Adipocyte (in vitro differentiated cells): ENCODE results near the gene CHTOP.

Experiments used
- DNase-seq: peaks from one replicate; pipeline ENCODE4 v3.0.0-alpha.2; 2015; ENCODE audit warnings: low read depth
- H3K27me3 ChIP-seq: replicated peaks from 2 replicates; pipeline ENCODE4 v1.7.0; 2013; ENCODE audit warnings: mild to moderate bottlenecking, low read length, moderate library complexity; ENCODE audit not compliant: control insufficient read depth, insufficient read depth
- H3K36me3 ChIP-seq: 2 replicates; pipeline ENCODE4 v1.7.0; 2013; ENCODE audit warnings: low read length, mild to moderate bottlenecking, moderate library complexity; ENCODE audit not compliant: control insufficient read depth, insufficient read depth, severe bottlenecking
- H3K4me1 ChIP-seq: 2 replicates; pipeline ENCODE4 v1.7.0; 2013; ENCODE audit warnings: mild to moderate bottlenecking, low read length, moderate library complexity; ENCODE audit not compliant: control insufficient read depth, insufficient read depth
- H3K4me3 ChIP-seq: 2 replicates; pipeline ENCODE4 v1.7.0; 2013; ENCODE audit warnings: mild to moderate bottlenecking, low read length, moderate library complexity
- H3K9ac ChIP-seq: 2 replicates; pipeline ENCODE4 v1.7.0; 2013; ENCODE audit warnings: mild to moderate bottlenecking, low read length, moderate library complexity
- H3K9me3 ChIP-seq: 2 replicates; pipeline ENCODE4 v1.7.0; 2013; ENCODE audit warnings: mild to moderate bottlenecking, low read length, moderate library complexity; ENCODE audit not compliant: control insufficient read depth

CHTOP gene

GRCh38 chr1:153626904-153627714 lies 6.8 kb upstream of the CHTOP start, which contains the start of gene S100A13:
S100A13 (minus strand) TSS chr1:153627505; CDS start chr1:153626472, 1,033 bp downstream.
- peak; percentile 94 for DNase-seq
- Histone ChIP-seq H3K4me3 (peak within 1 kb of the TSS; percentile 86), H3K4me1 (peaks cover 79% of the 10 kb centered on the region), H3K9ac (peak within 1 kb of the TSS; percentile 95), H3K9me3 (no peaks in the 10 kb centered on the region), H3K27me3 (no peaks in the 10 kb centered on the region), H3K36me3 (peaks cover 20% of the 10 kb centered on the region)

DNA sequence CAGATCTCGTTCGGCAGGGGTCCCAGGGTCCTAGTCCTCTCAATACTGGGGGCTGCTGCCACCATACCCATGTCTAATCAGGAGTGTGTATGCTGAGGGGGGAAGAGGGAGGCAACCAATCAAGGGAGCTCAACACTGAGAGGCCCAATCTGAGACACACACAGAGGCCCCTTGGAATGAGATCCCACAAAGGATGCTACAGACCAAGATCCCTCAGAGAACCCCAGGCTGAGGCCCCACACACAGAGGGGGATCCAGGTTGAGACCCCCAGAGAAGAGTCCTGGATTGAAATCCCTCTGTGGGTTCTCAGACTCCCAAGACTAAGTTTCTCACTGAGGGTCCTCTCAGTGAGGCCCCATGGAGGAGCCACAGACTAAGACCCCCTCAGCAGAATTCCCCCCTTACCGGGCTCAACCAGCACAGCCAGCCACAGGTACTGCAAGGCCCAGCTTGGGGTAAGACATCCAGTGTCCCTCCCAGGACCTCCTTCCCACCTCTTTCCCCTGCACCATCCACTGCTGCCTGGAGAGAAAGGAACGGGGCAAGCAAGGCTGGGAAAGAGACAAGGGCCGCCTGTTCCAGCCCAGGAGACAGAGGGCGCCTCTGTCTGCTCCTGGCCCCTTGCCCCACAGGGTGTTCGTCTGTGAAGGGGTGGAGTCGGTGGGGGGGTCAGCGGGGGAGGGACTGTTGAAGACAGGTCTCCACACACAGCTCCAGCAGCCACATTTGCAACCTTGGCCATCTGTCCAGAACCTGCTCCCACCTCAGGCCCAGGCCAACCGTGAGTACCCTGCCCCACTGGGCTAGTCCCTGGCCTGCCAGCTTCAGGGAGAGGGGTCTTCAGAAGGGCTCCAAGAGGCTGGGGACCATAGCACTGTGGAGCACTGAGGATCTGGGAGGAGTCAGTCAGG lies 5.9 kb upstream of the CHTOP start, which contains the start of gene S100A1:
S100A1 (plus strand) TSS at position 720 of the 912 bp plus-strand sequence. CDS start 2,088 bp downstream, outside the sequence.
- peaks cover 16% of the 10 kb centered on the region for H3K36me3 ChIP-seq
- H3K4me1 ChIP-seq = peaks cover 76% of the 10 kb centered on the region
- DNase-seq = no peak
- no peaks in the 10 kb centered on the region for H3K9me3 ChIP-seq
- H3K4me3 ChIP-seq = peak within 1 kb of the TSS; percentile 86
- H3K27me3 ChIP-seq = no peaks in the 10 kb centered on the region
- peak within 1 kb of the TSS; percentile 95 for H3K9ac ChIP-seq

- Histone ChIP-seq H3K36me3 (peaks cover 13% of the 10 kb centered on the region), H3K9ac (no peak overlapping the region), H3K4me3 (no peak overlapping the region), H3K4me1 (peaks cover 78% of the 10 kb centered on the region), H3K9me3 (no peaks in the 10 kb centered on the region), H3K27me3 (no peaks in the 10 kb centered on the region)
- no peak for DNase-seq
Observed at GRCh38 chr1:153628638-153629342, 5.1 kb upstream of the CHTOP start.

GRCh38 chr1:153629343-153629665 lies 4.6 kb upstream of the CHTOP start:
- H3K4me3 ChIP-seq = no peak overlapping the region
- DNase-seq = no peak
- no peaks in the 10 kb centered on the region for H3K9me3 ChIP-seq
- H3K27me3 ChIP-seq = no peaks in the 10 kb centered on the region
- H3K4me1 ChIP-seq = peaks cover 73% of the 10 kb centered on the region
- peaks cover 10% of the 10 kb centered on the region for H3K36me3 ChIP-seq
- no peak overlapping the region for H3K9ac ChIP-seq

- Histone ChIP-seq H3K9ac (peak overlapping the region; percentile 32), H3K27me3 (no peaks in the 10 kb centered on the region), H3K9me3 (no peaks in the 10 kb centered on the region), H3K4me1 (peaks cover 69% of the 10 kb centered on the region), H3K36me3 (peaks cover 10% of the 10 kb centered on the region), H3K4me3 (no peak overlapping the region)
- peak; percentile 42 for DNase-seq
Observed at GRCh38 chr1:153629971-153630370, 3.9 kb upstream of the CHTOP start.

DNA sequence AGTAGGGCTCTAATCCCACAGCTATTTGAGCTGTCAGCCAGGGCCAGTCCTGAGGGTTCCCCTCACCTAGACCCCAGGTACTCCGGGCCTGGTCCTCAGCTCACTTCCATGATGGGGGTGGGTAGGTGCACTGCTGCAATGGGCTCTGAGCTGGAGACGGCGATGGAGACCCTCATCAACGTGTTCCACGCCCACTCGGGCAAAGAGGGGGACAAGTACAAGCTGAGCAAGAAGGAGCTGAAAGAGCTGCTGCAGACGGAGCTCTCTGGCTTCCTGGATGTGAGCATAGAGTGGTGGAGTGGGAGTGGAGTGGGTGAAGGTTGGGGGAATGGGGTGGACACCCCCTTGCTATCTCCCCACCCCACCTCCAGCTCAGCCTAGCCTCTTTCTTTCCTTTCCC lies 3.5 kb upstream of the CHTOP start:
- no peak for DNase-seq
- peaks cover 5% of the 10 kb centered on the region for H3K36me3 ChIP-seq
- no peaks in the 10 kb centered on the region for H3K27me3 ChIP-seq
- no peak overlapping the region for H3K4me3 ChIP-seq
- peak overlapping the region; percentile 32 for H3K9ac ChIP-seq
- peaks cover 66% of the 10 kb centered on the region for H3K4me1 ChIP-seq
- no peaks in the 10 kb centered on the region for H3K9me3 ChIP-seq

- DNase-seq = peak; percentile 51
- Histone ChIP-seq H3K36me3 (peaks cover 6% of the 10 kb centered on the region), H3K4me1 (peaks cover 64% of the 10 kb centered on the region), H3K9me3 (no peaks in the 10 kb centered on the region), H3K9ac (no peak overlapping the region), H3K27me3 (no peaks in the 10 kb centered on the region), H3K4me3 (no peak overlapping the region)
Observed at GRCh38 chr1:153631047-153632022, 2.5 kb upstream of the CHTOP start.

DNA sequence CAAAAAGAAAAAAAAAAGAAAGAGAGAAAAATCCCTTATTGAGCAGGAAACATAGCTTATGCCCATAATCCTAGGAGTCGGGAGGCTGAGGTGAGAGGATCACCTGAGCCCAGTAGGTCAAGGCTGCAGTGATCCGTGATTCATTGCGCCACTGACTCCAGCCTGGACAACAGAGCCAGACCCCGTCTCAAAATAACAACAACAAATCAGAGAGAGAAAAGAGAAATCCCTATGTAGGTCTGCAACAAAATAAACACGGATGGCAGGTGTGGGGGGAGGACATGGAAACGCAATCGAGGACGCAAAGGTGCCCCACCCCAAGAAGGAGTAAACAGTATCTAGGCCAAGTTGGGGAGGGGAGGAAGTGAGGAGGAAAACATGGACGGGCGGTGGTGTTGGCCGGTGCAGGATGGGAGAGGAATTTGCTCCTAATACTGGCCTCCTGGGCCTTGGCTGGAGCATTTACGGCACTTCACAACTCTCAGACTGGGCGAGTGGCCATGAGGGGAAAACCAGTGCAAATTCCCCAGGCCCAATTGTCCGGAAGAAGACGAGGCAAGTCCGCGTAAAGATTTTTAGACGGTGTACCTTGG lies 609 bp upstream of the CHTOP start:
- Histone ChIP-seq H3K9me3 (no peaks in the 10 kb centered on the region), H3K27me3 (no peaks in the 10 kb centered on the region), H3K36me3 (peaks cover 23% of the 10 kb centered on the region), H3K9ac (peak overlapping the region; percentile 100), H3K4me3 (peak overlapping the region; percentile 95), H3K4me1 (peaks cover 64% of the 10 kb centered on the region)
- no peak for DNase-seq

DNA sequence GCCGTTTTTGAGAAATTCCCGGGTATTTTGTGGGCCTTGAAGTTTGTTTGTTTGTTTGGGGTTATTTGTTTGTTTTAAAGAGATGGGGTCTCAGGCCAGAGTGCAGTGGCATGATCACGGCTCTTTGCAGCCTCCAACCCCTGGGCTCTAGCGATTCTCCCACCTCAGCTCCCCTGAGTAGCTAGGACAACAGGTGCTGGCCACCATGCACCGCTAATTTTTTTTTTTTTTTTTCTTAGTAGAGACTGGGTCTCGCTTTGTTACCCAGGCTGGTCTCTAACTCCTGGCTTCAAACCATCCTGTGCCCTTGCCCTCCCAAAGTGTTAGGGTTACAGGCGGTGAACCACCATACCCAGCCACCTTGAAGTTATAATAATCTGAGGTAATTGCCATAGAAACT lies 2.0 kb downstream of the CHTOP start:
- H3K36me3 ChIP-seq = peaks cover 49% of the 10 kb centered on the region
- no peaks in the 10 kb centered on the region for H3K27me3 ChIP-seq
- no peak for DNase-seq
- H3K4me3 ChIP-seq = peak overlapping the region; percentile 95
- peak overlapping the region; percentile 100 for H3K9ac ChIP-seq
- peaks cover 48% of the 10 kb centered on the region for H3K4me1 ChIP-seq
- H3K9me3 ChIP-seq = no peaks in the 10 kb centered on the region

- DNase-seq = no peak
- no peak overlapping the region for H3K9ac ChIP-seq
- H3K27me3 ChIP-seq = no peaks in the 10 kb centered on the region
- H3K4me1 ChIP-seq = peaks cover 43% of the 10 kb centered on the region
- H3K4me3 ChIP-seq = no peak overlapping the region
- H3K9me3 ChIP-seq = no peaks in the 10 kb centered on the region
- H3K36me3 ChIP-seq = peaks cover 53% of the 10 kb centered on the region
Observed at GRCh38 chr1:153636312-153636711, 2.4 kb downstream of the CHTOP start.
